ENCODE measurements around the gene SLC25A23.

Gene SLC25A23

DNA sequence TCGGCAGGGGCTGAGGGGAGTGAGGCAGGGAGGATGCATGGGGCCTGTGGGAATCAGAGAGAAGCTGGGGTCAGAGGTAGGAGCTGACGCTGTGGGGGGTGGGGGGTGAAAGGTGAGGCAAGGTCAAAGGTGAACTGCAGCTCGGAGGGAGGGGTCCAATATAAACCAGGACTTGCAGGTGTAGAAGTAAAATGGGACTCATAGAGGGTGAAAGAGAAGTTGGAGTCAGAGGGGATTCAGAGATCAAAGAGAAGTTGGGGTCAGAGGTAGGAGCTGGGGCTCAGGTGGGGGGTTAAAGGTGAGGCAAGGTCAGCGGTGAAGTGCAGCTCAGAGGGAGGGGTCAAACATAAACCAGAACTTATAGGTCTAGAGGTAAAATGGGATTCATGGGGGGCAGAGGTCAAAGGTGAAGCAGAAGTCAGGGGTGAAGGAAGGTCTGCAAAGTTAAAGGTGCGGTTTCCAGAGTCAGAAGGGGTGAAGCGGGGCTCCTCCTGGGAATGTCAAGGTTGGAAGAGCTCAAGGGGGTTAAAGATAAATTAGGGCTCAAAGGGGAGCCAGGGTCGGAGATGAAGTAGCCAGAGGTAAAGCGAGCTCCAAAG lies 34.9 kb upstream of the SLC25A23 start:
- Histone ChIP-seq H3K27ac (ENCODE audit: low read depth, low read length) (no peak overlapping the region), H3K9ac (ENCODE audit: low read depth, low read length) (no peak overlapping the region), H3K4me1 (ENCODE audit: control insufficient read depth, insufficient read depth, low read length) (no peaks in the 10 kb centered on the region), H3K27me3 (ENCODE audit: control insufficient read depth, insufficient read depth, low read length) (no peaks in the 10 kb centered on the region), H3K4me3 (ENCODE audit: low read depth, low read length) (no peak overlapping the region), H3K9me3 (ENCODE audit: control insufficient read depth, insufficient read depth, low read length) (no peaks in the 10 kb centered on the region), H3K36me3 (ENCODE audit: control insufficient read depth, insufficient read depth, low read length) (no peaks in the 10 kb centered on the region)

DNA sequence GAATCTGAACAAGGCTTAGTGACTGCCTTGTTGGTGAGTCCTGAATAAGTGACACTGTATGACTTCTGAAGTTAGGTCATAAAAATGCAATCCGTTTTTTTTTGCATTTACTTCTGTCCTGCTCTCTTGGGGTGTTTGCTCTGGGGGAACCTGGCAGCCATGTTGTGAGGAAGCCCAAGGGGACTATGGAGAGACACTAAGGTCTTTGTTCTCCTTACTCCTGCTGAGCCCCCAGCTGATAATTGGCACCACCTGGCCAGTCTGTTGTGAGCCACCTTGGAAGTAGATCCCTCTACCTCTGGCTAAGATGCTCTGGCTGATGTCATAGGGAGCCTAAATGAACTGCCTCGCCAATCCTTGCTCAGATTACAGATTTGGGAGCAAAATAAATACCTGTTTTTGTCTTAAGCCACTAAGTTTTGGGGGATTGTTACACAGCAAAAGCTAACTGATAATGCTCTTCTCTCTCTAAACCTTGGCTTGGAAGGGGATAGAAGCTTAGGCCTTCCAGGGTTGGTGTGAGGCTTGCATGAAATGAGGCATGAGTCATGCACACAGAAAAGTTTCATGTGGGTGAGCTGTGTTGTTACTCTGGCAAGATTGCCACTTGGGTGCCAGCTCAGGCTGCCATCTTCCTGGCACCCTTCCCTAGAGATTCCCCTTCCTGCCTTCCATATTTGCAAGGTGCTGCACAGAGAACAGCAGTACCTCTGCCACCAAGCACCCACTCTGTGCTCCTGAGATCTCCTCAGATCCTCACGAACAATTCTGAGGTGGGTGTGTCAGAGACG lies 32.4 kb upstream of the SLC25A23 start:
- no peak overlapping the region for H3K4me3 ChIP-seq (ENCODE audit: low read depth, low read length)
- H3K27ac ChIP-seq (ENCODE audit: low read depth, low read length) = no peak overlapping the region
- H3K27me3 ChIP-seq (ENCODE audit: control insufficient read depth, insufficient read depth, low read length) = no peaks in the 10 kb centered on the region
- H3K9me3 ChIP-seq (ENCODE audit: control insufficient read depth, insufficient read depth, low read length) = no peaks in the 10 kb centered on the region
- H3K9ac ChIP-seq (ENCODE audit: low read depth, low read length) = no peak overlapping the region
- H3K4me1 ChIP-seq (ENCODE audit: control insufficient read depth, insufficient read depth, low read length) = no peaks in the 10 kb centered on the region
- H3K36me3 ChIP-seq (ENCODE audit: control insufficient read depth, insufficient read depth, low read length) = no peaks in the 10 kb centered on the region

DNA sequence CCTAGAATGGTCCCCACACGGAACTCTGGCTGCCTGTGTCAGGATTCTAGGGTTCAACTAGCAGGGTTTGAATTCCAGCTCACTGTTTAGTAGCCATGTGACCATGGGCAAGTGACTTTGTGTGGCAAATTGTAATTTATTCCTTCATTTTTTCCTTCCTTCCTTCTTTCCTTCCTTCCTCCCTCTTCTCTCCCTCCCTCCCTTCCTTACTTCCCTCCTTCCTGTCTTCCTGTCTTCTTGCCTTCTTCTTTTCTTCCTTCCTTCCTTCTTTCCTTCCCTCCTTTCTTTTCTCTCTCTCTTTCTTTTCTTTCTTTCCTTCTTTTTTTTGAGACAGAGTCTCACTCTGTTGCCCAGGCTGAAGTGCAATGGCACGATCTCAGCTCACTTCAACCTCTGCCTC lies 30.5 kb upstream of the SLC25A23 start:
- Histone ChIP-seq H3K4me3 (ENCODE audit: low read depth, low read length) (no peak overlapping the region), H3K27me3 (ENCODE audit: control insufficient read depth, insufficient read depth, low read length) (no peaks in the 10 kb centered on the region), H3K9ac (ENCODE audit: low read depth, low read length) (no peak overlapping the region)

DNA sequence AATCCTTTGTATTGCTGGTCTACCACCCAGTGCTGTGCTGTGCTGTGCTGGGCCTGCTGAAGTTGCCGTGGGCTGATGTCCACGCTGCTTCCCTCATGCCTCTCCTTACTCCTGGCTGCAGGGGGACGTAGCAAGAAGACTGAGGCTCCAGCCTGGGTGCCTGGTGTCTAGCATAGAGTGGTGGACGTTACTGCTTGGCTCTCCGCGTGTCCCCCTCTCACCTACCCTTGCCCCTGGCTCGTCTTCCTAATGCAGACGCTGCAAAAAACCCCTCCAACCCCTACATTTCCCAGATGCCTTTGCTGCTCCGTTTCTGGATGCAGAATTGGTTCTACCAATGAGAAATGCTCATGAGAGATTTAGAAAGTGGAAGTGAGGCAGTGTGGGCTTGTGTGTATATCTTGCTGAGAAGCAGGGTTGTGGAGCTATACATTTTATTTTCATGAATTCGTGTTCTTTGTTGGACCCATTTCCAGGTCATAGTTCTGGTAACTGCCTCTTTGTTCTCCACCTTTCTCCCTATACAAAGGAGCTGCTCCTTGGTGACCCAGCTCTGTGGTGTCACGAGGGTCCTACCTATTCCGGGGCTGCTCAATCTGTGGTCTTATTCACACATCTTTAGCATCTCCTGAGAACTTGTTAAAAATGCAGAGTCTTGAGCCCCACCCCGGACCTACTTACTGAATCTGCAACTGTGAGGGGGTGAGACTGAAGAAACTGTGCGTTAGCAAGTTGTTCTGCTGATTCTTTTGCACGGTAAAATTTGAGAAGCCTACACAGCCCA lies 29.9 kb upstream of the SLC25A23 start:
- H3K9me3 ChIP-seq (ENCODE audit: control insufficient read depth, insufficient read depth, low read length) = no peaks in the 10 kb centered on the region
- H3K36me3 ChIP-seq (ENCODE audit: control insufficient read depth, insufficient read depth, low read length) = no peaks in the 10 kb centered on the region
- H3K27ac ChIP-seq (ENCODE audit: low read depth, low read length) = no peak overlapping the region
- H3K4me1 ChIP-seq (ENCODE audit: control insufficient read depth, insufficient read depth, low read length) = no peaks in the 10 kb centered on the region
- H3K9ac ChIP-seq (ENCODE audit: low read depth, low read length) = no peak overlapping the region
- no peak overlapping the region for H3K4me3 ChIP-seq (ENCODE audit: low read depth, low read length)
- no peaks in the 10 kb centered on the region for H3K27me3 ChIP-seq (ENCODE audit: control insufficient read depth, insufficient read depth, low read length)

More for the DNA sequence above, 30.5 kb upstream of the SLC25A23 start:
- H3K9me3 ChIP-seq (ENCODE audit: control insufficient read depth, insufficient read depth, low read length) = no peaks in the 10 kb centered on the region
- H3K27ac ChIP-seq (ENCODE audit: low read depth, low read length) = no peak overlapping the region
- no peaks in the 10 kb centered on the region for H3K4me1 ChIP-seq (ENCODE audit: control insufficient read depth, insufficient read depth, low read length)
- H3K36me3 ChIP-seq (ENCODE audit: control insufficient read depth, insufficient read depth, low read length) = no peaks in the 10 kb centered on the region

- no peak overlapping the region for H3K27ac ChIP-seq (ENCODE audit: low read depth, low read length)
- no peaks in the 10 kb centered on the region for H3K36me3 ChIP-seq (ENCODE audit: control insufficient read depth, insufficient read depth, low read length)
- H3K4me1 ChIP-seq (ENCODE audit: control insufficient read depth, insufficient read depth, low read length) = no peaks in the 10 kb centered on the region
- no peaks in the 10 kb centered on the region for H3K9me3 ChIP-seq (ENCODE audit: control insufficient read depth, insufficient read depth, low read length)
- no peak overlapping the region for H3K4me3 ChIP-seq (ENCODE audit: low read depth, low read length)
- no peak overlapping the region for H3K9ac ChIP-seq (ENCODE audit: low read depth, low read length)
- no peaks in the 10 kb centered on the region for H3K27me3 ChIP-seq (ENCODE audit: control insufficient read depth, insufficient read depth, low read length)
These were observed 25.2 kb upstream of the SLC25A23 start for GRCh38 chr19:6484831-6485230.

GRCh38 chr19:6484230-6484629 lies 24.6 kb upstream of the SLC25A23 start:
- no peak overlapping the region for H3K27ac ChIP-seq (ENCODE audit: low read depth, low read length)
- H3K4me1 ChIP-seq (ENCODE audit: control insufficient read depth, insufficient read depth, low read length) = no peaks in the 10 kb centered on the region
- H3K9me3 ChIP-seq (ENCODE audit: control insufficient read depth, insufficient read depth, low read length) = no peaks in the 10 kb centered on the region
- no peaks in the 10 kb centered on the region for H3K27me3 ChIP-seq (ENCODE audit: control insufficient read depth, insufficient read depth, low read length)
- H3K4me3 ChIP-seq (ENCODE audit: low read depth, low read length) = no peak overlapping the region
- no peaks in the 10 kb centered on the region for H3K36me3 ChIP-seq (ENCODE audit: control insufficient read depth, insufficient read depth, low read length)
- no peak overlapping the region for H3K9ac ChIP-seq (ENCODE audit: low read depth, low read length)

DNA sequence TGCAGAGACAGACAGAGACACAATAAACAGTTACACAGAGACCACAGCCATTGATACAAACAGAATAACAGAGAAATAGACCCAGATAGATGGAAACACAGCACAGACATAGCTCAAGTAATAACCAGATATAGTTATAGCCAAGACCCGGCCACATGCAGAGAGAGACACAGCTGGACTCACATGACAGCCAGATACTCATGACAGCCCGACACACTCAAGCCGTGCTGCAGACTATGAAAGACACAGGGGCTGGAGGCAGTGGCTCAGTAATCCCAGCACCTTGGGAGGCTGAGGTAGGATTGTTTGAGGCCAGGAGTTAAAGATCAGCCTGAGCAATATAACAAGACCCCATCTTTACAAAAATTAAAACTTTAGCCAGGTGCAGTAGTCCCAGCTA lies 23.6 kb upstream of the SLC25A23 start:
- Histone ChIP-seq H3K4me3 (ENCODE audit: low read depth, low read length) (no peak overlapping the region), H3K27ac (ENCODE audit: low read depth, low read length) (no peak overlapping the region), H3K9ac (ENCODE audit: low read depth, low read length) (no peak overlapping the region)

DNA sequence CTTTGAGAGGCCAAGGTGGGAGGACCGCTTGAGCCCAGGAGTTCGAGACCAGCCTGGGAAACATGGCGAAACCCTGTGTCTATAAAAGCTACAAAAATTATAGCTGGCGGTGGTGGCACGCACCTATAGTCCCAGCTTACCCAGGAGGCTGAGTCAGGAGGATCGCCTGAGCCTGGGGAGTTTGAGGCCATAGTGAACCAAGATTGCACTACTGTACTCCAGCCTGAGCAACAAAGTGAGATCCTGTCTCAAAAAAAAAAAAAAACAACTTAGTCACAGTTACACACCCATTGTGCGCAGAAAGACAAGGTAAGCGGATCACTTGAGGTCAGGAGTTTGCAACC lies 22.7 kb upstream of the SLC25A23 start:
- no peak overlapping the region for H3K9ac ChIP-seq (ENCODE audit: low read depth, low read length)
- H3K27ac ChIP-seq (ENCODE audit: low read depth, low read length) = no peak overlapping the region
- no peaks in the 10 kb centered on the region for H3K9me3 ChIP-seq (ENCODE audit: control insufficient read depth, insufficient read depth, low read length)
- H3K4me1 ChIP-seq (ENCODE audit: control insufficient read depth, insufficient read depth, low read length) = no peaks in the 10 kb centered on the region
- no peaks in the 10 kb centered on the region for H3K36me3 ChIP-seq (ENCODE audit: control insufficient read depth, insufficient read depth, low read length)
- H3K4me3 ChIP-seq (ENCODE audit: low read depth, low read length) = no peak overlapping the region
- no peaks in the 10 kb centered on the region for H3K27me3 ChIP-seq (ENCODE audit: control insufficient read depth, insufficient read depth, low read length)

More for the DNA sequence above, 23.6 kb upstream of the SLC25A23 start:
- Histone ChIP-seq H3K36me3 (ENCODE audit: control insufficient read depth, insufficient read depth, low read length) (no peaks in the 10 kb centered on the region), H3K4me1 (ENCODE audit: control insufficient read depth, insufficient read depth, low read length) (no peaks in the 10 kb centered on the region), H3K9me3 (ENCODE audit: control insufficient read depth, insufficient read depth, low read length) (no peaks in the 10 kb centered on the region), H3K27me3 (ENCODE audit: control insufficient read depth, insufficient read depth, low read length) (no peaks in the 10 kb centered on the region)

DNA sequence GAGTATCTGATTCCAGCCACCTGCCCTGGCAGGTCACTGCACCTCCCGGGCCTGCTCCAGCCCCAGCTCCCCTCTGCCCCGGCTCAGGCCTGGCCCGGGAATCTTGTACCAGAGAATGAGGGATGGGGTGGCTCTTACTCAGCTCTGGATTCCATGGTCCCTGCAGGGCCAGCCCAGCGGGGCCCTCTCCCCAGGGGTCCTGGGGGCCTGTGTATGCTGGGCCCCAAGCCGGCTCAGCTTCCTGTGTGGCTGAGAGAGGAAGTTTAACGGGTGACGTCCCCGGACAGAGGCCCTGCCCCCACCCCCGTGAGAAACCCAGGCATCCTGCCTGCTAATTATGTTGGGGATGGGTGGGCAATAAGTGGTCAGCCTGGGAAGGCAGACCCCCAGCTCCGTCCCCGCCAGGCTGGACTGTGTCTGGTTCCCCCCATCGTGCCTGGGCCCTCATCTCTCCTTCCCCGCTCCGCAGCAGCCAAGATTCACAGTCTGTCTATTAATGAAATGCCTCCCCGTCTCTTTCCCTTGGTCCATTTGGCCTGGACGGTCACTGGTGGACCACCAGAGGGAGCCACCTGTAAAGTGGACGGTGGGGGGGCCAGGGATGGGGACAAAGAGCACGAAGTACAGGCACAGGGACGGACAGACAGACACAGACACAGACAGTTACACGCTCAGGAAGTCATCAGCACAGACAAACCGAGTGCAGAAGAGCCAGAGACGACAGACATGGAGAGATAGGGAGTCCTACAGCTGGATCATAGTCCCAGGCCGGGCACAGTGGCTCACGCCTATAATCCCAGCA lies 22.1 kb upstream of the SLC25A23 start, which contains the start of gene DENND1C:
Gene DENND1C, minus strand, starts transcription at position 247 of the 802 bp plus-strand sequence. Its CDS starts 92 bp downstream, at position 155.
- Histone ChIP-seq H3K36me3 (ENCODE audit: control insufficient read depth, insufficient read depth, low read length) (no peaks in the 10 kb centered on the region), H3K9me3 (ENCODE audit: control insufficient read depth, insufficient read depth, low read length) (no peaks in the 10 kb centered on the region)

GRCh38 chr19:6480848-6481415 lies 21.3 kb upstream of the SLC25A23 start:
- no peaks in the 10 kb centered on the region for H3K36me3 ChIP-seq (ENCODE audit: control insufficient read depth, insufficient read depth, low read length)
- H3K4me3 ChIP-seq (ENCODE audit: low read depth, low read length) = no peak overlapping the region
- H3K4me1 ChIP-seq (ENCODE audit: control insufficient read depth, insufficient read depth, low read length) = no peaks in the 10 kb centered on the region
- H3K9ac ChIP-seq (ENCODE audit: low read depth, low read length) = no peak overlapping the region
- no peak overlapping the region for H3K27ac ChIP-seq (ENCODE audit: low read depth, low read length)
- H3K9me3 ChIP-seq (ENCODE audit: control insufficient read depth, insufficient read depth, low read length) = no peaks in the 10 kb centered on the region
- no peaks in the 10 kb centered on the region for H3K27me3 ChIP-seq (ENCODE audit: control insufficient read depth, insufficient read depth, low read length)

More for the DNA sequence above, 22.1 kb upstream of the SLC25A23 start, which contains the start of gene DENND1C:
- Histone ChIP-seq H3K27me3 (ENCODE audit: control insufficient read depth, insufficient read depth, low read length) (no peaks in the 10 kb centered on the region), H3K27ac (ENCODE audit: low read depth, low read length) (no peak within 1 kb of the TSS), H3K4me3 (ENCODE audit: low read depth, low read length) (no peak within 1 kb of the TSS), H3K4me1 (ENCODE audit: control insufficient read depth, insufficient read depth, low read length) (no peaks in the 10 kb centered on the region), H3K9ac (ENCODE audit: low read depth, low read length) (no peak within 1 kb of the TSS)

Data from HUES48 (cell line).